Stomach smooth muscle (tissue), 2 donors: ENCODE results near the gene RAI14.

Experiments
- H3K27ac ChIP-seq: one replicate; pipeline ENCODE4 v1.7.0; 2013; ENCODE audit warnings: mild to moderate bottlenecking, low read length, inconsistent platforms
- H3K27me3 ChIP-seq, 2 donors: one replicate each; pipeline ENCODE4 v1.7.0; 2013; ENCODE audit warnings: low read length in 2 of 2; ENCODE audit not compliant: insufficient read depth in 2 of 2, control insufficient read depth in 1 of 2
- H3K36me3 ChIP-seq, 2 donors: one replicate each; pipeline ENCODE4 v1.7.0; 2013; ENCODE audit warnings: low read length in 2 of 2; ENCODE audit not compliant: control insufficient read depth in 2 of 2, insufficient read depth in 2 of 2
- H3K4me1 ChIP-seq: one replicate; pipeline ENCODE4 v1.7.0; 2013; ENCODE audit warnings: low read length; ENCODE audit not compliant: control insufficient read depth, insufficient read depth
- H3K4me3 ChIP-seq, 2 donors: one replicate each; pipeline ENCODE4 v1.7.0; 2013; ENCODE audit warnings: low read length in 2 of 2
- H3K9ac ChIP-seq, 2 donors: one replicate each; pipeline ENCODE4 v1.7.0; 2013; ENCODE audit warnings: low read length in 2 of 2, mild to moderate bottlenecking in 1 of 2
- H3K9me3 ChIP-seq, 2 donors: one replicate each; pipeline ENCODE4 v1.7.0; 2013; ENCODE audit warnings: low read length in 2 of 2; ENCODE audit not compliant: control insufficient read depth in 2 of 2
- donor health status: healthy.
- donor health status: Pancreatic carcinoma.

The RAI14 gene

GRCh38 chr5:34835664-34836063 is 179.5 kb downstream of the RAI14 start:
- Histone ChIP-seq H3K36me3 (peaks cover 0 to 11% of the 10 kb centered on the region in 2 donors), H3K4me3 (no peak overlapping the region), H3K27me3 (no peaks in the 10 kb centered on the region), H3K9ac (no peak overlapping the region), H3K4me1 (peaks cover 7% of the 10 kb centered on the region), H3K27ac (no peak overlapping the region), H3K9me3 (no peaks in the 10 kb centered on the region)

DNA sequence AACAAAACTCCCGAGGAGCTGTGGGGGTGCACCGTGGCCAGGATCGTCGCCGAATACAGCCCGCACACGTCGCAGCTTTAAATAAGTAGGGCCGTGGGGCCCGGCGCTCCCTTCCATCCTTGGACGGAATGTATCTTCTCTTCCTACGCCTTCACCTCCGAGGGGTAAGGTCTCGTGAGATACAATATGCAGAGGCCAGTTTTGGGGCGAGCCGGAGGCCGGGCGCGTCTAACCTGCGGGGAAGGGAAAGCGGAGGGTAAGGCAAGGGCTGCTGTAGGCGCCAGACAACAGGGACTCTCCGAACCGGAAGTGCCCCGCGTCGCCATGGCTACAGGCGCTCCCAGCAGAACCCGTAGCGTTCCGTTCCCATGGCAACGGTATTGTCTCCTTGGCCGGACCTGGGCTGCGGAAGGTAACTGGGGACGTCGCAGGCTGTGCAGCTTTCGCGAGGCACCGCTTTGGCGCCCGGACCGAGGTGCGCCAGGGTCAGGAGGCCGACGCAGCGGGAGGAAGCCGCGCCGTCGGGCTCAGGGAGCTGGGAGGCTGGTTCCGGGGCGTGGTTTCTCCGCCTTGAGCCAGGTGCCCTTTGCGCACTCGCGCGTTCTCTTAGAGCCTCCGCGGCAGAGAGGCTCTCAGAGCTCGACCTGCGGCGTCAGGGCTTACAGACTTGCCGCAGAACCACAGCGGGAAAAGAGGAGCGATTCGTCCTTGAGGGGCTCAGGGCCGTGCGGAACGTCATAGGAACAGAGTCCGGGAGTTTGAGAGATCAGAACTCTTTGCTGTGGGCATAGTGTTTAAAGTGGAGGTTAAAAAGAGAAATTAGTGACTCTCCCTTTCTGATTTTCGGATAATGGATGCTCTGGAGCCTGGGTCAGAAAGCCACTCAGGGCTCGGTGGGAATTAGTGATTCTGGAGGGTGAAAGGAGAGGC is 182.9 kb downstream of the RAI14 start, which contains the start of gene TTC23L:
Gene TTC23L (plus strand): TSS at position 380 of the 930 bp plus-strand sequence. CDS start 1,508 bp downstream, outside the sequence.
- Histone ChIP-seq H3K9me3 (no peaks in the 10 kb centered on the region), H3K27me3 (no peaks in the 10 kb centered on the region), H3K9ac (peak within 1 kb of the TSS; percentile 67 to 81), H3K27ac (peak within 1 kb of the TSS; percentile 60), H3K4me1 (peaks cover 7% of the 10 kb centered on the region), H3K36me3 (no peaks in the 10 kb centered on the region), H3K4me3 (peak within 1 kb of the TSS; percentile 87 to 94)

DNA sequence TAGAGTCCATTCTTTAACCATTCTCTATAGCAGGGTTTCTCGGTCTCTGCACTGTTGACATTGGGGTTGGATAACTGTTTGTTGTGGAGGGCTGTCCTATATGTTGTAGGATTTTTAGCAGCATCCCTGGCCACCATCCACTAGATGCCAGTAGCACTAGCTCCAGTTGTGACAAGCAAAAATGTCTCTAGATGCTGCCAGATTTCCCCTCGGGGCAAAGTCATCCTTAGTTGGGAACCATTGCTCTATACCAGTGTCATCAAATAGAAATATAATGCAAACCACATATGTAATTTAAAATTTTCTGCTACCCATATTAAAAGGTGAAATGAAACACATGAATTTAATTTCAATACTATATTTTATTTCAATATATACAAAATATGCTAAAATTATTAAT is 185.7 kb downstream of the RAI14 start:
- H3K4me3 ChIP-seq: no peak overlapping the region
- H3K27me3 ChIP-seq: no peaks in the 10 kb centered on the region
- no peak overlapping the region for H3K27ac ChIP-seq

DNA sequence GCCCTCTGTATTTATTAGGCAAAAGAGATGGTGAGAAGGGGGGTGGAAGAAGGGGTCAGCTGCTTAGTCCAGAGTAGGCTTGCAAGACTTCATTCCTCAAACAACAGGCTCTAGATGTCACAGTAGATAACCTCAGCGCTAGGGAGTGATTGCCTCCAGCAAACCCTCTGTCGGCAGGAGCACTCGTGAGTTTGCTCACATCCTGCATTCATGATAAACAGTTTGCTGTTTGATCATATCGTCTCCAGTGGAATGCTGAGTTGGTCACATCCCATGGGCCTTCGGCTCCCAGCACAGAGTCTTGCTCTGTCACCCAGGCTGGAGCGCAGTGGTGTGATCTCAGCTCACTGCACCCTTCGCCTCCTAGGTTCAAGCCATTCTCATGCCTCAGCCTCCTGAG is 186.4 kb downstream of the RAI14 start:
- H3K9ac ChIP-seq: no peak overlapping the region
- no peak overlapping the region for H3K27ac ChIP-seq
- no peaks in the 10 kb centered on the region for H3K36me3 ChIP-seq
- H3K9me3 ChIP-seq: no peaks in the 10 kb centered on the region
- H3K4me3 ChIP-seq: no peak overlapping the region
- H3K4me1 ChIP-seq: peaks cover 7% of the 10 kb centered on the region
- H3K27me3 ChIP-seq: no peaks in the 10 kb centered on the region

More for the DNA sequence above, 185.7 kb downstream of the RAI14 start:
- Histone ChIP-seq H3K36me3 (no peaks in the 10 kb centered on the region), H3K9me3 (no peaks in the 10 kb centered on the region), H3K9ac (no peak overlapping the region), H3K4me1 (peaks cover 7% of the 10 kb centered on the region)

DNA sequence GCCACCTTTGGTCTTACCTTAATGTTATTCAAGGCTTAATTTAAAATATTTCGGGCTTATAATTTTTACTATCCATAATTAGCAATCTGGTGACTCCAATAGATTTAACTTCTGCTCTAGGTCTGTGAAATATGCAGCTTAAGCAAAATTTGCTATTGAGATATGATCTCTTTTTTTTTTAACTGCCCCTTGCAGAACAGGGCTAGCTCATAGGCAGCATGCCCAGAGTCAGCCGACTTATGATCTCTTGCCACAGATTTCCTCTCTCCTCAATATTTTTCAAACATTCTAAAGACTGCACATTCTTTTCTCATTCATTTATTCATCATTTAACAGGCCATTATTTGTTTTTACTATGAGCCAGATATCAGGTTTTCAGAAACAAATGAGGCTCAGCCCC is 187.4 kb downstream of the RAI14 start:
- Histone ChIP-seq H3K27ac (no peak overlapping the region), H3K9ac (no peak overlapping the region), H3K4me1 (peaks cover 7% of the 10 kb centered on the region), H3K4me3 (no peak overlapping the region), H3K27me3 (no peaks in the 10 kb centered on the region), H3K9me3 (no peaks in the 10 kb centered on the region), H3K36me3 (no peaks in the 10 kb centered on the region)

DNA sequence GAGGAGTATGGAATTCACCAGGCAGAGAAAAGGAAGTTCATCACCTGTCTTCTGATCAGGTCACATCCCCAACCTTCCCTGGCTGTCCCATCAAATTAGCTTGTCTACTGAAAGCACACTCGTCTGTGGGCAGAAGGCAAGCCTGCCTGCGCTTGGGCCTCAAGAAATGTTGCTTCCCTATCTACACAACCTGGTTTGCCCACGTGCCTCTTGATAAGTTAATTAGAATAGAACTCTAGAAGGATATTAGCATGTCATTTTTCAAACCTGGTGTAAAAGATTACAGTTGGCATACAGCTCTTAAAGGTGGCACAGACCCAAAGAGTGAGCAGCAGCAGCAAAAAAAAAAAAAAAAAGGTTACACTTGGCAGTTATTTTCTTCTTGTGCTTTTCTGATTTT is 188.0 kb downstream of the RAI14 start:
- Histone ChIP-seq H3K36me3 (no peaks in the 10 kb centered on the region), H3K4me1 (peaks cover 3% of the 10 kb centered on the region), H3K4me3 (no peak overlapping the region), H3K27ac (no peak overlapping the region), H3K27me3 (no peaks in the 10 kb centered on the region), H3K9ac (no peak overlapping the region), H3K9me3 (no peaks in the 10 kb centered on the region)

DNA sequence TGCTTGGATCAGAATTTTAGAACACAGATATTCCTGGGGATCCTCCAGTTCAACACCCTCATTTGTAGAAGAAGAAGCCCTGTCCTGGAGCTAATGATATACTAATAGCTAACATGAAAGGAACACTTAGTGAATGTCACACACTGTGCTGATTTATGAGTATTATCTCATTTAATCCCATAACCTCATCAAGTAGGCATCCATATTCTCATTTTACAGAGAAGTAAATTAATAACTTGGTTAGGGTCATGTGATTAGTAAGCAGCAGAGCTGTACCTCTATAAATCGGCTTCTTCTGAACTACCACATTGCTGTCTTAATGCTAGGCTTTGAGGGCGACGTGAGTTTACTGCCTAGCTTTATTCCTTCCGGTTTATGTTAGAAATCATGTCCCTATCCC is 188.9 kb downstream of the RAI14 start:
- Histone ChIP-seq H3K9ac (no peak overlapping the region), H3K27me3 (no peaks in the 10 kb centered on the region), H3K27ac (no peak overlapping the region), H3K4me3 (no peak overlapping the region), H3K9me3 (no peaks in the 10 kb centered on the region), H3K36me3 (no peaks in the 10 kb centered on the region), H3K4me1 (no peaks in the 10 kb centered on the region)

GRCh38 chr5:34847056-34847455 is 190.9 kb downstream of the RAI14 start:
- no peak overlapping the region for H3K9ac ChIP-seq
- H3K4me3 ChIP-seq: no peak overlapping the region
- no peaks in the 10 kb centered on the region for H3K36me3 ChIP-seq
- H3K27ac ChIP-seq: no peak overlapping the region
- no peaks in the 10 kb centered on the region for H3K4me1 ChIP-seq
- no peaks in the 10 kb centered on the region for H3K27me3 ChIP-seq
- no peaks in the 10 kb centered on the region for H3K9me3 ChIP-seq

- Histone ChIP-seq H3K4me1 (no peaks in the 10 kb centered on the region), H3K9me3 (no peaks in the 10 kb centered on the region), H3K27me3 (no peaks in the 10 kb centered on the region), H3K27ac (no peak overlapping the region), H3K36me3 (no peaks in the 10 kb centered on the region), H3K4me3 (no peak overlapping the region), H3K9ac (no peak overlapping the region)
Observed at GRCh38 chr5:34847552-34847951, 191.4 kb downstream of the RAI14 start.

GRCh38 chr5:34848230-34848629 is 192.1 kb downstream of the RAI14 start:
- Histone ChIP-seq H3K9me3 (no peaks in the 10 kb centered on the region), H3K4me1 (no peaks in the 10 kb centered on the region), H3K27me3 (no peaks in the 10 kb centered on the region), H3K27ac (no peak overlapping the region), H3K4me3 (no peak overlapping the region), H3K9ac (no peak overlapping the region), H3K36me3 (no peaks in the 10 kb centered on the region)

- no peaks in the 10 kb centered on the region for H3K9me3 ChIP-seq
- no peak overlapping the region for H3K27ac ChIP-seq
- no peak overlapping the region for H3K9ac ChIP-seq
- no peaks in the 10 kb centered on the region for H3K4me1 ChIP-seq
- H3K4me3 ChIP-seq: no peak overlapping the region
- H3K27me3 ChIP-seq: no peaks in the 10 kb centered on the region
- H3K36me3 ChIP-seq: no peaks in the 10 kb centered on the region
Observed at GRCh38 chr5:34849253-34849652, 193.1 kb downstream of the RAI14 start.
